HFFc6 (cell line): ENCODE data around the gene ELAVL2. TPM values are rescaled to one million over a fixed set of nuclear protein-coding genes. Genes with fewer than 3 reads are reported as not detected.

Experiments
- DNase-seq: peaks from one replicate; pipeline ENCODE4 v3.0.0-alpha.2; 2018
- H3K27ac Mint-ChIP-seq: 2 replicates; pipeline ENCODE4 v1.8.0; 2020; ENCODE audit warnings: mild to moderate bottlenecking, mixed read lengths
- H3K27me3 Mint-ChIP-seq: 2 replicates; pipeline ENCODE4 v1.8.0; 2021; ENCODE audit warnings: mild to moderate bottlenecking, moderate library complexity, mixed read lengths; ENCODE audit not compliant: insufficient read depth
- H3K36me3 Mint-ChIP-seq: 2 replicates; pipeline ENCODE4 v1.8.0; 2021; ENCODE audit warnings: low read depth, mixed read lengths
- H3K4me1 Mint-ChIP-seq: 2 replicates; pipeline ENCODE4 v1.8.0; 2020; ENCODE audit warnings: low read depth, mixed read lengths
- H3K4me3 Mint-ChIP-seq: 2 replicates; pipeline ENCODE4 v1.8.0; 2020; ENCODE audit warnings: mild to moderate bottlenecking, moderate library complexity, mixed read lengths
- H3K9me3 Mint-ChIP-seq: 2 replicates; pipeline ENCODE4 v1.8.0; 2020; ENCODE audit warnings: mild to moderate bottlenecking, mixed read lengths
- CTCF ChIP-seq: fragments of 200-600 bp; sonication (generic); IDR thresholded peaks from 2 replicates; pipeline ENCODE4 v1.5.0; 2021; ENCODE audit warnings: antibody characterized with exemption, mild to moderate bottlenecking
- total RNA-seq, 6 experiments: library from RNA; stranded (reverse); fragmentation: NEBNext Ultra II Directional; extraction: Animal tissue kit (Norgen Biotek cat#: 25700); gene quantifications; 2 replicates in 1 of 6; 3 replicates in 5 of 6; pipeline ENCODE4 v1.2.3, GENCODE V29; 2021

The ELAVL2 gene
- total RNA-seq, 6 experiments from 2014 or later = not detected

DNA sequence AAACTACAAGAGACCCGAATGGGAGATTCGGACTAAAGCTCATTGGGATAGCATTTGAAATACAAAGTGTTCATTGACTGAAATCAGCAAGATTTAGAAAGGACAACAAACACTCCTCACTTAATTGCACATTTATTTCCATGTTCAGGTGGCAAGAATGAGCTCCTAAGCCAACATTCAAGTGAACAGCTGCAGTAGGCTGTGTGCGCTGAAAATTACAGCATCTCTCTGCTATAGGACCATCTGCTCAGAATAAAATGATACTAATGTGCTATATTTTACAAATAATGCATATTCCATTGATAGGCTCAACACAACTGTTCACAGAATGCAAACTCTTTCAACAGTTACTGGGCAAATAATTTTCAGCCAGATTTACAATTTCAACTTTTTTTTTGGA lies 61.8 kb downstream of the ELAVL2 start:
- peaks cover 21% of the 10 kb centered on the region for H3K9me3 Mint-ChIP-seq
- no peak for TF ChIP-seq CTCF
- no peaks in the 10 kb centered on the region for H3K27me3 Mint-ChIP-seq
- H3K4me3 Mint-ChIP-seq = no peak overlapping the region
- H3K36me3 Mint-ChIP-seq = no peaks in the 10 kb centered on the region
- H3K4me1 Mint-ChIP-seq = no peaks in the 10 kb centered on the region
- DNase-seq = no peak
- no peak overlapping the region for H3K27ac Mint-ChIP-seq

- DNase-seq = no peak
- Mint-ChIP-seq H3K36me3 (no peaks in the 10 kb centered on the region), H3K4me1 (no peaks in the 10 kb centered on the region), H3K27ac (no peak overlapping the region), H3K27me3 (no peaks in the 10 kb centered on the region), H3K4me3 (no peak overlapping the region), H3K9me3 (peaks cover 38% of the 10 kb centered on the region)
- TF ChIP-seq CTCF = no peak
Measured at GRCh38 chr9:23754551-23754950, 71.5 kb downstream of the ELAVL2 start.

- no peaks in the 10 kb centered on the region for H3K27me3 Mint-ChIP-seq
- no peak overlapping the region for H3K4me3 Mint-ChIP-seq
Measured at GRCh38 chr9:23752859-23753258, 73.2 kb downstream of the ELAVL2 start.

DNA sequence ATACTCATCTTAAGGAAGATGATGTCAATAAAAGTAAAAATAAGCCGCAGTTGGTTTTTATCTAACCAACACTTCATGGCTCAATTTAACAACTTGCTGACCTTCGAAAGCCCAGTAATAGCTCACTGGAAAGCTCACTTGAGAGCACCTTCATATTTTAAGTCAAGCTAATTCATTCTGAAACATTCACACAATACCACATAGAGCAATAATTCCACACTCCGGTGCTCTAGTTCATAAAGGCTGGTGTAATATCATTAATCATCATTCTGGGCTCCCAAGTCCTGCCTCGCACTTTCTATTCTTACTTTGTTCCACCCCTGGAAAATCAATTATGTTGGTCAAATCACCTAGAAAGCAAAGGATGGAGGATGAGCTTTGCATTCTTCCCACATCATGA lies 74.4 kb downstream of the ELAVL2 start:
- no peak for TF ChIP-seq CTCF
- Mint-ChIP-seq H3K4me3 (no peak overlapping the region), H3K27ac (no peak overlapping the region), H3K36me3 (0 out of 2 replicates have a peak, but pooled peaks cover 5% of the 10 kb centered on the region), H3K4me1 (no peaks in the 10 kb centered on the region), H3K27me3 (no peaks in the 10 kb centered on the region), H3K9me3 (peaks cover 50% of the 10 kb centered on the region)
- DNase-seq = no peak

More at GRCh38 chr9:23752859-23753258, 73.2 kb downstream of the ELAVL2 start:
- Mint-ChIP-seq H3K27ac (no peak overlapping the region), H3K4me1 (no peaks in the 10 kb centered on the region), H3K9me3 (peaks cover 43% of the 10 kb centered on the region), H3K36me3 (0 out of 2 replicates have a peak, but pooled peaks cover 5% of the 10 kb centered on the region)
- no peak for TF ChIP-seq CTCF
- DNase-seq = no peak

- H3K36me3 Mint-ChIP-seq = 0 out of 2 replicates have a peak, but pooled peaks cover 5% of the 10 kb centered on the region
- no peaks in the 10 kb centered on the region for H3K27me3 Mint-ChIP-seq
- DNase-seq = no peak
- H3K4me1 Mint-ChIP-seq = no peaks in the 10 kb centered on the region
- no peak overlapping the region for H3K27ac Mint-ChIP-seq
- no peak for TF ChIP-seq CTCF
- no peak overlapping the region for H3K4me3 Mint-ChIP-seq
- H3K9me3 Mint-ChIP-seq = peaks cover 49% of the 10 kb centered on the region
Measured at GRCh38 chr9:23750808-23751207, 75.2 kb downstream of the ELAVL2 start.
